Parathyroid adenoma (tissue), 2 donors: Measurements from ENCODE around the gene CEP72.

ENCODE experiments used
- H2AFZ ChIP-seq: fragments of 300-600 bp; sonication (generic); one replicate; pipeline ENCODE4 v1.7.0; 2017; ENCODE audit warnings: antibody characterized with exemption, mild to moderate bottlenecking
- H3K27ac ChIP-seq: fragments of 300-600 bp; sonication (generic); one replicate; pipeline ENCODE4 v1.7.0; 2017
- H3K27me3 ChIP-seq: fragments of 300-600 bp; sonication (generic); one replicate; pipeline ENCODE4 v1.7.0; 2017; ENCODE audit warnings: low read length; ENCODE audit not compliant: control insufficient read depth, insufficient read depth
- H3K36me3 ChIP-seq: fragments of 300-600 bp; sonication (generic); one replicate; pipeline ENCODE4 v1.7.0; 2017; ENCODE audit warnings: low read length; ENCODE audit not compliant: control insufficient read depth, insufficient read depth
- H3K4me1 ChIP-seq: fragments of 300-600 bp; sonication (generic); one replicate; pipeline ENCODE4 v1.7.0; 2017; ENCODE audit warnings: control low read depth
- H3K4me2 ChIP-seq: fragments of 300-600 bp; sonication (generic); one replicate; pipeline ENCODE4 v1.7.0; 2017; ENCODE audit warnings: low read length
- H3K4me3 ChIP-seq: fragments of 300-600 bp; sonication (generic); one replicate; pipeline ENCODE4 v1.7.0; 2017; ENCODE audit warnings: low read depth, low read length
- H3K79me2 ChIP-seq: fragments of 300-600 bp; sonication (generic); one replicate; pipeline ENCODE4 v1.7.0; 2017; ENCODE audit warnings: control low read depth
- H3K9ac ChIP-seq: fragments of 300-600 bp; sonication (generic); one replicate; pipeline ENCODE4 v1.7.0; 2017; ENCODE audit warnings: mild to moderate bottlenecking
- H3K9me3 ChIP-seq: fragments of 300-600 bp; sonication (generic); one replicate; pipeline ENCODE4 v1.7.0; 2017; ENCODE audit warnings: low read length; ENCODE audit not compliant: control insufficient read depth
- CTCF ChIP-seq: fragments of 300-600 bp; sonication (generic); IDR thresholded peaks from one replicate; pipeline ENCODE4 v1.7.0; 2017; ENCODE audit warnings: antibody characterized with exemption, mild to moderate bottlenecking
- donor health status: primary hyperparathyroidism.

Gene CEP72

GRCh38 chr5:585962-586628, 26.0 kb upstream of the CEP72 start:
- H3K4me1 ChIP-seq = no peaks in the 10 kb centered on the region
- no peak overlapping the region for H3K27ac ChIP-seq
- no peak overlapping the region for H3K4me2 ChIP-seq
- no peak overlapping the region for H2AFZ ChIP-seq
- H3K36me3 ChIP-seq = no peaks in the 10 kb centered on the region
- H3K27me3 ChIP-seq = no peaks in the 10 kb centered on the region
- no peak for TF ChIP-seq CTCF
- no peak overlapping the region for H3K9ac ChIP-seq
- H3K4me3 ChIP-seq = no peak overlapping the region
- H3K9me3 ChIP-seq = no peaks in the 10 kb centered on the region
- H3K79me2 ChIP-seq = no peaks in the 10 kb centered on the region

- Histone ChIP-seq H3K4me1 (no peaks in the 10 kb centered on the region), H3K27ac (no peak overlapping the region), H3K4me3 (no peak overlapping the region), H3K4me2 (no peak overlapping the region), H3K36me3 (no peaks in the 10 kb centered on the region), H2AFZ (no peak overlapping the region), H3K79me2 (no peaks in the 10 kb centered on the region), H3K9me3 (no peaks in the 10 kb centered on the region), H3K9ac (no peak overlapping the region), H3K27me3 (no peaks in the 10 kb centered on the region)
- TF ChIP-seq CTCF = no peak
Observed at GRCh38 chr5:586751-587285, 25.3 kb upstream of the CEP72 start.

- Histone ChIP-seq H3K27me3 (no peaks in the 10 kb centered on the region), H3K4me2 (no peak overlapping the region), H3K36me3 (no peaks in the 10 kb centered on the region), H2AFZ (no peak overlapping the region), H3K9me3 (no peaks in the 10 kb centered on the region), H3K9ac (no peak overlapping the region), H3K4me1 (no peaks in the 10 kb centered on the region), H3K4me3 (no peak overlapping the region), H3K79me2 (no peaks in the 10 kb centered on the region), H3K27ac (no peak overlapping the region)
- no peak for TF ChIP-seq CTCF
Observed at GRCh38 chr5:587403-587802, 24.7 kb upstream of the CEP72 start.

GRCh38 chr5:588406-588995, 23.6 kb upstream of the CEP72 start:
- Histone ChIP-seq H3K4me2 (no peak overlapping the region), H3K79me2 (no peaks in the 10 kb centered on the region), H3K27me3 (no peaks in the 10 kb centered on the region), H3K36me3 (no peaks in the 10 kb centered on the region), H3K4me1 (no peaks in the 10 kb centered on the region), H3K9me3 (no peaks in the 10 kb centered on the region), H3K27ac (no peak overlapping the region), H2AFZ (no peak overlapping the region), H3K4me3 (no peak overlapping the region), H3K9ac (no peak overlapping the region)
- no peak for TF ChIP-seq CTCF

- H3K4me3 ChIP-seq = no peak overlapping the region
- H3K27me3 ChIP-seq = no peaks in the 10 kb centered on the region
- H3K4me2 ChIP-seq = no peak overlapping the region
- no peak overlapping the region for H3K9ac ChIP-seq
- TF ChIP-seq CTCF = no peak
- H3K36me3 ChIP-seq = no peaks in the 10 kb centered on the region
- H2AFZ ChIP-seq = no peak overlapping the region
- no peaks in the 10 kb centered on the region for H3K79me2 ChIP-seq
- no peak overlapping the region for H3K27ac ChIP-seq
- no peaks in the 10 kb centered on the region for H3K9me3 ChIP-seq
- H3K4me1 ChIP-seq = no peaks in the 10 kb centered on the region
Observed at GRCh38 chr5:589173-589572, 23.0 kb upstream of the CEP72 start.
